NCI-H2171 (cell line): ENCODE data around the gene SPDYE2B.
"Not testable (repeated sequence)": the region's sequence is repeated elsewhere in the genome, so short reads cannot be mapped to it uniquely, and the experiment has no call there.

Source experiments
- DNase-seq: peaks from one replicate; lab custom pipeline; 2025; lab: John Stamatoyannopoulos, UW

SPDYE2B gene

DNA sequence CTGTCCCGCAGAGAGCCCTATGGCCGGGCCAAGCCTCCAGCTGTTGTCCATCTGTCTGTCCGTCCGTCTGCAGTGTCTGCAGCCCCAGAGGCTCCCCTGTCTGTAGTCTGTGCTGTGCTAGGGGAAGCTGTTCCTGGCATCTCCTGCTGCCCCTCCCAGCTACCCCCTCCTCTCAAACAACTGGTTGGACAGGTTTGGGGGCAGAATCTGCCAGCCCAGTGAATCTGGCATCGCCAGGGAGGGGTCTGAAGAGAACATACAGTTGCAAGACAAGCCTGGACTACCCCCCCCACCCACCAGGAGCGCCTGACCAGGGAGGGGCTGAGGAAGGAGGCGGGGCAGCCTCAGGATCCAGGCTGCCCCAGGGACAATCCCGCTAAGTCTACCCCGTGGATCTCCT, 7.4 kb upstream of the SPDYE2B start, which contains the start of gene UPK3BL1:
UPK3BL1 (minus strand) TSS at position 101 of the 400 bp plus-strand sequence; CDS start at position 51, 50 bp downstream.
- not testable (repeated sequence) for DNase-seq

- not testable (repeated sequence) for DNase-seq
Observed at GRCh38 chr7:102643404-102643803, 6.7 kb upstream of the SPDYE2B start.

DNA sequence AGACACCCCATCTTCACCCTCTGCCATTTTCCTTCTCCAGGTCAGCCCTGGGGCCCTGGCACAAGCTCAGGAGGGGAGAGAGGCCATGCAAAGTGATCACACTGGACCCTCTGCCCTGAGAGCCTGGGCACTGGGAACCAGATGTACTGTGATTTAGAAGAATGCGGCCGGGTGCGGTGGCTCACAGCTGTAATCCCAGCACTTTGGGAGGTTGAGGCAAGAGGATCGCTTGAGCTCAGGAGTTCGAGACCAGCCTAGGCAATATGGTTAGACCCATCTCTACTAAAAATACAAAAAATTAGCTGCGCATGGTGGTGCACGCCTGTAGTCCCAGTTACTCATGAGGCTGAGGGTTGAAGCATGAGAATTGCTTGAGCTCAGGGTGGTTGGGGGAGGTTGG, 2.3 kb upstream of the SPDYE2B start:
- DNase-seq, result not testable (repeated sequence)

GRCh38 chr7:102664765-102665164, 14.6 kb downstream of the SPDYE2B start:
- not testable (repeated sequence) for DNase-seq

GRCh38 chr7:102666850-102667249, 16.7 kb downstream of the SPDYE2B start:
- DNase-seq, result not testable (repeated sequence)

GRCh38 chr7:102667523-102667922, 17.4 kb downstream of the SPDYE2B start:
- DNase-seq, result not testable (repeated sequence)

DNA sequence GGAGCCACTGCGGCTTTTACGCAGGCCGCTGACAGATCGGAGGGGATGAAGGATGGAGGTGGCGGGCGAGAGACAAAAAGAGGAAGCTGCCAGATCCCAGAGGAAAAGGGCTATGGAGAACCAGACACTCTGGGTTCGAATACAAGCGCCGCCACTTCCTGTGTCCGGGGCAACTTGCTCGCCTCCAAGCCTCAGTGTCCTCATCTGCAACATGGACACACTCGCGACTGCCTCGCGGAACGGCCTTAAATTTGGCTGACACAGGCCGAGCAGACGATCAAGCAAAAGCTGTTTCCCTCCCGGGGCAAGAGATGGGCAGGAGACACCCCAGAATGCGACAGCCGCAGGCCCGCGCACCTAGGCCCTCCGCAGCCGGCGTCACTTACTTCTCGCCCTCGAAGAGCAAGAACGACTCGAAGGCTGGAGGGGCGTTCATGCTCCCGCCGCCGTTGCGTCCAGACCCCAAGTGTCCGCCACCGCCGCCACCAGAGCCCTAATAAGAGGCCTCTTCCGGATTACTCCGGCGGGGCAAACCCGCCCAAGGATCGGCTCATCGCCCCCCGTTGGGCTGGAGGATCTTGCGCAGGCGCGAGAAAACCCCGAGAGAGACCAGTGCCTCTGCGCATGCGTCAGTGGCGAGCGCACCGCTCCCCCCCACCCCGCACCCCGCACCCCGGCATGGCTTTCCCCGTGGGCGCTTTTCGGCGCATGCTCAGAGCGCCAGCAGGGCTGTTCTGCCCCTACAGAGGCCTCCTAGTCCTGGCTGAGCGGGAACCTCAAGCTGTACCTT, 21.2 kb downstream of the SPDYE2B start, which contains the start of gene POLR2J2:
POLR2J2 (minus strand) TSS at position 498 of the 790 bp plus-strand sequence; CDS start at position 436, 62 bp downstream.
- DNase-seq, result not testable (repeated sequence)

- DNase-seq, result not testable (repeated sequence)
Observed at GRCh38 chr7:102671956-102672307, 21.8 kb downstream of the SPDYE2B start.

DNA sequence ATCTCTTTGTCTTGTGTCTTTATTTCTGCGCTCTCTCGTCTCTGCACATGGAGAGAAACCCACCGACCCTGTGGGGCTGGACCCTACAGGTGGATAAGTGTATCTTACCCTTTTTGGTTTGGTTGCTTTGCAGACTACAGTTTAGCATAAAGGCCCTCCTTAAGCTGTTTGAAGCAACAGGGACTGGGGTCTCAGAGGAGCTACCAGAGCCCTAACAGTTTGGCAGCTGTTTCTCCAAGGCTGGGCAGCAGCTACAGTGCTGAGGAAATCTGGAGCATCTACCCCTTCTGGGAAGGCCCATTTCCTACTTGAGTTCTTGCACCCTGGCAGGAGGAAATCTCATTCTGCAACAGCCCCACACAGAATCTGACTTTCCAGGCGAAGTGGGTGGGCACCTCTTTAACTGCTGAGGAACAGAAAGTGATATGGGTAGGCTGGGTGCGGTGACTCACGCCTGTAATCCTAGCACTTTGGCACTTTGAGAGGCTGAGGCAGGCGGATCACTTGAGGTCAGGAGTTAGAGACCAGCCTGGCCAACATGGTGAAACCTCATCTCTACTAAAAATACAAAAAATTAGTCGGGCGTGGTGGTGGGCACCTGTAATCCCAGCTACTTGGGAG, 23.4 kb downstream of the SPDYE2B start:
- not testable (repeated sequence) for DNase-seq

DNA sequence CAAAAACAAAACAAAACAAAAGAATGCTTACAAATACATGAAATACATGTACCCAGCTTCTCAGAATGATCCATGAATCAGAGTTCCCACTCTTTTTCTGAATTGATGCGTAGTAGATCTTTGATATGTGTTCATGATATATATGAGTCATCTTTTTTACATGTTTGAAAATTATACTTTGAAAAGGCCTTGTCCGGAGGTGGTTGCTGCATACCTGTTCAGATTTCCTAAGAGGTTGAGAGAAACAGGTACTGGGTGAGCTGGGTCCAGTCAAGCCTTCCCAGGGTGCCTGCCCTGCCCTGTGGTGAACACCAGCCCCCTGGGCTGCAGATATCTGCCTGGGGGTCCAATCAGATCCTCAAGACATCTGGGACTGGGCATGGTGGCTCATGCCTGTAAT, 25.4 kb downstream of the SPDYE2B start:
- not testable (repeated sequence) for DNase-seq

DNA sequence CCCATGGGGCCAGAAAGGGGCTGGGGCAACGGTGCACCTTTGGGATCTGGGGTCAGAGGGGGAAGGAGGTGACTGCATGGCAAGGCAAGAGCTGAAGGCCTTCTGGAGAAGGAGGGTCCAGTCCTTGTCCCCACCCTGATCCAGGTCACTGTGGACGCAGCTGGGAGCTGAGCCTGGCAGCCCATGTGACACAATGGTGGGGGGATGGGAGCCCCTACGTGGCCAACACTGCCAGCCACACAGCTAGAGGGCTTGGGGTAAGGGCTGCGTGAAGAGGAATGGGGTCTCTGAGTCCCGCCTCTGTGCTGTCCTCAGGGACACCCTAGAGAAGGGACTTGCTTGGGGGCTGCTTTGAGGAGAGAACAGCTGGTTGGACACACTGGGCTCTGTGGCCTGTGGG, 30.7 kb downstream of the SPDYE2B start:
- DNase-seq, result not testable (repeated sequence)

DNA sequence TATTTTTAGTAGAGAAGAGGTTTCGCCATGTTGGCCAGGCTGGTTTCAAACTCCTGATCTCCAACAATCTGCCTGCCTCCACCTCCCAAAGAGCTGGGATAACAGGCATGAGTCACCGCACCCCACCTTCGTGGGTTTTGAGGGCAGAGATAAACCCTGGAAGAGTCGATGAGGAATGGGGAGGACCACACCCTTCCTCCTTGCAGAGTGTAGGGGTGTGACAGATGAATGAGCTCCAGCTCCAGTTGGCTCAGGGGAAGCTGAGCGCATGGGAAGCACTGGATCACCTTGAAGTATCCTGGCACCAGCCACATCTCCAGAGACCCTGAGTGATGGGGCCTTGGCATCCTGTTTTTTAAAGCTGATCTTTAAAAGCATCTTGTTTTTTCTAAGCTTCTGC, 32.4 kb downstream of the SPDYE2B start:
- not testable (repeated sequence) for DNase-seq

GRCh38 chr7:102688299-102689036, 38.3 kb downstream of the SPDYE2B start:
- not testable (repeated sequence) for DNase-seq

DNA sequence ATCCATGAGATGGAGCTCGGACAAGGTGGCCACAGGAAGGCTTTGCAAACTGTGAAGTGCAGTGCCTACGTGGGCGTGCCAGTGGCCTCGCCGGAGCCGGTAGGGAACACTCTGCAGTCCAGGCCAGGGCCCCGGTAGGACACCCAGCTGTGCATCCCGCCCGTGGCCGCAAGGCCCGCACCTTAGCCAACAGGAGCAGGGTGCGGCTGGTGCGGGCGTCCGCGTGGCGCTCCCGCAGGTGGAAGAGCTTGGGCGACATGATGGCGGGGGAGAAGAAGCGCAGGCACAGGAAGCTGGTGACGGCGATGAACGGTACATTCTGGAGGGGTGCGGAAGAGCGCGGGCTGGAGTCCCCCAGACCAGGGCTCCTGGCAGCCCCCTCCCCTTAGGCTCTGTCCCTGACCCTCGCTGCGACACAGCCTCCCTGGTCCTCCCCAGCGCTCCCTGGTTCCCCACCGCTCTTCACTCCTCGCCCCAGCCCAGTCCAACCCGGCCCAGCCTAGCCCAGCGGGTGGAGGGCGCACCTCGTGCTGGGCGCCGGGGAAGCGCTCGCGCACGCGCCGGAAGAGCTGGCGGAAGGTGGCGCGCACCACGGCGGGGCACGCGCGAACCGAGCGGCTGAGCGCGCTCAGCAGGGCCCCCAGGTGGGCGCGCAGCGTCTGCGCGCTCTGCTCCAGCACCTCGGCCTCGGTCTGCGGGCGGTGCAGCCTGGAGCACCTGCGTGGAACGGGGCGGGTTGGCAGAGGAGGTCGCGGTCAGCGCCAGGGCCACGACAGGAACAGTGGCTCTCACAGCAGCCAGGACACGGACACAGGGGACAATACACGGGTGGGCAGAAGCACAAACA, 39.5 kb downstream of the SPDYE2B start:
- not testable (repeated sequence) for DNase-seq

DNA sequence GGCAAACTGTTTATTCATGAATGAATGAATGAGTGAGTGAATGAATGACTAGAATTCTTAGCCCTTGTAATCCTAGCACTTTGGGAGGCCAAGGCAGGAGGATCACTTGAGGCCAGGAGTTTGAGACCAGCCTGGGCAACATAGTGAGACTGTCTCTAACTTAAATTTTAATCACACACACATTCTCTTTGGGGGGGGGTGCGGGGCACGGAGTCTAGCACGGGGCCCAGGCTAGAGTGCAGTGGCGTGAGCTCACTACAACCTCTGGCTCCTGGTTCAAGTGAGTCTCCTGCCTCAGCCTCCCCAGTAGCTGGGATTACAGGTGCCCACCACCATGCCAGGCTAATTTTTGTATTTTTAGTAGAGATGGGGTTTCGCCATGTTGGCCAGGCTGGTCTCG, 40.5 kb downstream of the SPDYE2B start:
- DNase-seq, result not testable (repeated sequence)

DNA sequence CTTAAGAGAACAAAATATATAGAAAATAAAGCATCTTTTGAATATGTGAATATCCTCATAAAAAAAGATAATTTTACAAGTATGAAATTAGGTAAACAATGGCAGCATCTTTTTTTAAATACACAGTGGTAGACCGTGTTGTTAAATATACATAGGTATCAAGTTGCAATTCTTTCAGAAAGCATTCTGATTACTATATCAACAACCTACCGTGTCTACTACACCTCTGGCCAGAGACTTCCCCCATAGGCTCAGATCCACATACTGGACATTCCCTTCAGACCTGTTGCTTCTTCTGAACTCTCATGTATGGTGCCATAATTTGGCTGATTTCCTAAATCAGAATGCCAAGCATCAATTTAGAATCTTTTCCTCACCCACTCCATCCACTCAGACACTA, 43.9 kb downstream of the SPDYE2B start:
- not testable (repeated sequence) for DNase-seq

DNA sequence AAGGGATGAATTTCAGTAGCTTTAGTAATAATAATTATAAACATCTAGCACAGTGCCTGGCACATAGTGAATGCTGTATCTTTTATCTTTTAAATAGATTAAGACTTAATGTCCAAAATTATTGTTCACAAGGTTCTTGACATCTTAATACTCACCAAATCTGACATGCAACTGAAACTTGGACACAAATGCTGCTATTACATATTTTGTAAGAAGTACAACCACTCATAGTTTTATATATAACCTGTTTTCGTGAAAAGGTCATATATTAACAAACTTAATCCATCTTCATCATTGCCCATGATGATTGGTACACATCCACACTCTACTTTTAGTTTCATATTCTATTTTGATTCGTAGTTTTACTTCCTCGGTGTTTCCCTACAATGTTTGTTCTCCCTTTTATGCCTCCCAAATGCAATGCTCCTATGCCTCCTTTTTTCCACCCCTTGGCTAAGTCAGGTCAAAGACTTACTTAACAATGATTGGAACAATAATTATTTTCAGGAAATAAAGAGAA, 45.0 kb downstream of the SPDYE2B start:
- DNase-seq, result not testable (repeated sequence)

GRCh38 chr7:102696009-102696408, 45.9 kb downstream of the SPDYE2B start:
- not testable (repeated sequence) for DNase-seq

- not testable (repeated sequence) for DNase-seq
Observed at GRCh38 chr7:102697642-102698512, 47.8 kb downstream of the SPDYE2B start.
